Measurements from ENCODE around the gene FBLN1. TPM values are rescaled to one million over a fixed set of nuclear protein-coding genes. Genes with fewer than 3 reads are reported as not detected.
A peak's percentile ranks its signal among the peaks of the same experiment; 100 is the strongest.
"Not testable (repeated sequence)": the region's sequence is repeated elsewhere in the genome, so short reads cannot be mapped to it uniquely, and the experiment has no call there.

Gene FBLN1
- total RNA-seq, 1 experiment from 2014 or later: 158 TPM

GRCh38 chr22:45462034-45462655 lies 40.5 kb upstream of the FBLN1 start:
- Histone ChIP-seq H3K9me2 (ENCODE audit: insufficient read depth) (no peaks in the 10 kb centered on the region; the same call in 1 of the 2 replicates), H3K79me2 (ENCODE audit: low read depth) (no peaks in the 10 kb centered on the region), H3K9me3 (ENCODE audit: insufficient read depth, low read depth) (no peaks in the 10 kb centered on the region), H3K36me3 (ENCODE audit: low read depth) (no peaks in the 10 kb centered on the region), H3K27me3 (ENCODE audit: insufficient read depth, low read depth) (no peaks in the 10 kb centered on the region), H3K4me3 (no peak overlapping the region), H4K20me1 (ENCODE audit: insufficient read depth) (no peaks in the 10 kb centered on the region), H3K4me1 (replicated peaks; ENCODE audit: insufficient read depth) (no peaks in the 10 kb centered on the region), H3F3A (ENCODE audit: insufficient read depth, low read depth) (peaks cover 7% of the 10 kb centered on the region; the same call in 1 of the 2 replicates), H3K27ac (no peak overlapping the region), H3K4me2 (no peak overlapping the region), H2AFZ (no peak overlapping the region)
- ChIA-PET POLR2A (ENCODE audit: unreplicated experiment) (no interaction called here), CTCF (no interaction called here)
- DNase-seq: no peak
- TF ChIP-seq EZH2 (IDR thresholded peaks at IDR 0.05; ENCODE audit: low read depth): no peak
- peak; percentile 59; the same call in 1 of the 2 replicates for TF ChIP-seq CTCF (conservative IDR thresholded peaks at IDR 0.05)
- intact Hi-C loops (cut with micrococcal nuclease; ENCODE audit: unreplicated experiment): no loop called here
- BruUV-seq (replicated peaks): no TSS peak

- POLR2A ChIA-PET (ENCODE audit: unreplicated experiment); H3K27ac ChIP-seq; H4K20me1 ChIP-seq (ENCODE audit: insufficient read depth); H3K36me3 ChIP-seq (ENCODE audit: low read depth); H3K79me2 ChIP-seq (ENCODE audit: low read depth); H3K4me2 ChIP-seq; intact Hi-C loops (cut with micrococcal nuclease; ENCODE audit: unreplicated experiment); H2AFZ ChIP-seq; H3K27me3 ChIP-seq (ENCODE audit: insufficient read depth, low read depth); H3K4me1 ChIP-seq (replicated peaks; ENCODE audit: insufficient read depth); CTCF ChIA-PET; DNase-seq; H3K9me3 ChIP-seq (ENCODE audit: insufficient read depth, low read depth); H3K4me3 ChIP-seq; BruUV-seq (replicated peaks); H3K9me2 ChIP-seq (ENCODE audit: insufficient read depth): not testable (repeated sequence)
- peaks cover 15% of the 10 kb centered on the region for H3F3A ChIP-seq (ENCODE audit: insufficient read depth, low read depth)
Observed at GRCh38 chr22:45463691-45464090, 39.0 kb upstream of the FBLN1 start.

GRCh38 chr22:45465633-45466032 lies 37.0 kb upstream of the FBLN1 start:
- no peaks in the 10 kb centered on the region for H3K27me3 ChIP-seq (ENCODE audit: insufficient read depth, low read depth)
- no peak overlapping the region for H2AFZ ChIP-seq
- no peak for DNase-seq
- peaks cover 33% of the 10 kb centered on the region for H3F3A ChIP-seq (ENCODE audit: insufficient read depth, low read depth)
- no TSS peak for BruUV-seq (replicated peaks)
- H3K4me1 ChIP-seq (replicated peaks; ENCODE audit: insufficient read depth): peaks cover 28% of the 10 kb centered on the region
- intact Hi-C loops (cut with micrococcal nuclease; ENCODE audit: unreplicated experiment): no loop called here
- peaks cover 9% of the 10 kb centered on the region; the same call in 1 of the 2 replicates for H3K9me3 ChIP-seq (ENCODE audit: insufficient read depth, low read depth)
- POLR2A ChIA-PET (ENCODE audit: unreplicated experiment): no interaction called here
- no peaks in the 10 kb centered on the region for H4K20me1 ChIP-seq (ENCODE audit: insufficient read depth)
- CTCF ChIA-PET: no interaction called here
- no peak overlapping the region for H3K27ac ChIP-seq
- H3K36me3 ChIP-seq (ENCODE audit: low read depth): no peaks in the 10 kb centered on the region
- no peak overlapping the region for H3K4me2 ChIP-seq
- H3K9me2 ChIP-seq (ENCODE audit: insufficient read depth): no peaks in the 10 kb centered on the region
- no peaks in the 10 kb centered on the region for H3K79me2 ChIP-seq (ENCODE audit: low read depth)
- H3K4me3 ChIP-seq: no peak overlapping the region
- TF ChIP-seq CTCF (conservative IDR thresholded peaks at IDR 0.05) (no peak), EZH2 (IDR thresholded peaks at IDR 0.05; ENCODE audit: low read depth) (no peak)

GRCh38 chr22:45468872-45469271 lies 33.8 kb upstream of the FBLN1 start:
- H2AFZ ChIP-seq: peak overlapping the region; percentile 34; the same call in 1 of the 2 replicates
- no peaks in the 10 kb centered on the region for H3K27me3 ChIP-seq (ENCODE audit: insufficient read depth, low read depth)
- BruUV-seq (replicated peaks): no TSS peak
- no peak for TF ChIP-seq EZH2 (IDR thresholded peaks at IDR 0.05; ENCODE audit: low read depth)
- TF ChIP-seq CTCF (conservative IDR thresholded peaks at IDR 0.05): no peak
- peak overlapping the region; percentile 91 for H3K27ac ChIP-seq
- POLR2A ChIA-PET (ENCODE audit: unreplicated experiment): interaction anchor here (0.6 kb wide), 1 partner anchor 81 kb away, joined by 7 read pairs; no protein-coding TSS in a partner anchor
- DNase-seq: peak in 1 of 2 experiments; percentile 71
- H3K36me3 ChIP-seq (ENCODE audit: low read depth): no peaks in the 10 kb centered on the region
- H3K4me2 ChIP-seq: peak overlapping the region; percentile 82
- peaks cover 49% of the 10 kb centered on the region for H3K4me1 ChIP-seq (replicated peaks; ENCODE audit: insufficient read depth)
- CTCF ChIA-PET: no interaction called here
- no peaks in the 10 kb centered on the region for H3K9me2 ChIP-seq (ENCODE audit: insufficient read depth)
- no peaks in the 10 kb centered on the region for H3K79me2 ChIP-seq (ENCODE audit: low read depth)
- H3F3A ChIP-seq (ENCODE audit: insufficient read depth, low read depth): peaks cover 44% of the 10 kb centered on the region
- intact Hi-C loops (cut with micrococcal nuclease; ENCODE audit: unreplicated experiment): no loop called here
- H4K20me1 ChIP-seq (ENCODE audit: insufficient read depth): no peaks in the 10 kb centered on the region
- H3K4me3 ChIP-seq: peak overlapping the region; percentile 47; the same call in 1 of the 2 replicates
- H3K9me3 ChIP-seq (ENCODE audit: insufficient read depth, low read depth): peaks cover 9% of the 10 kb centered on the region; the same call in 1 of the 2 replicates

Measured in PC-9 (cell line).